HG03039 (cell line): ENCODE data around the gene RASGRP4.
"Not testable (repeated sequence)": the region's sequence is repeated elsewhere in the genome, so short reads cannot be mapped to it uniquely, and the experiment has no call there.

ENCODE experiments used
- ATAC-seq: cut with Tn5 transposase; IDR thresholded peaks from one replicate; pipeline ENCODE4 v1.9.1; 2021; ENCODE audit warnings: mild to moderate bottlenecking, moderate library complexity; ENCODE audit not compliant: unreplicated experiment

Gene RASGRP4

GRCh38 chr19:38375098-38375493 is 50.9 kb downstream of the RASGRP4 start:
- ATAC-seq = no peak

GRCh38 chr19:38374332-38375097 is 51.5 kb downstream of the RASGRP4 start, which contains the start of gene PSMD8:
Gene PSMD8 (plus strand): TSS chr19:38374571. CDS start chr19:38374602, 31 bp downstream.
- ATAC-seq = peak; percentile 89

- no peak for ATAC-seq
Observed at GRCh38 chr19:38373907-38374331, 52.1 kb downstream of the RASGRP4 start.

- ATAC-seq = no peak
Observed at GRCh38 chr19:38371081-38371480, 54.9 kb downstream of the RASGRP4 start.

- ATAC-seq = no peak
Observed at GRCh38 chr19:38370299-38370698, 55.7 kb downstream of the RASGRP4 start.

GRCh38 chr19:38369584-38369983 is 56.4 kb downstream of the RASGRP4 start:
- ATAC-seq = no peak

GRCh38 chr19:38367041-38367440 is 59.0 kb downstream of the RASGRP4 start:
- ATAC-seq = no peak

GRCh38 chr19:38362946-38363688 is 62.9 kb downstream of the RASGRP4 start:
- not testable (repeated sequence) for ATAC-seq

- no peak for ATAC-seq
Observed at GRCh38 chr19:38362076-38362945, 63.7 kb downstream of the RASGRP4 start.

- no peak for ATAC-seq
Observed at GRCh38 chr19:38361633-38362075, 64.4 kb downstream of the RASGRP4 start.

GRCh38 chr19:38360839-38361631 is 65.0 kb downstream of the RASGRP4 start:
- ATAC-seq = no peak

- ATAC-seq = no peak
Observed at GRCh38 chr19:38360351-38360750, 65.7 kb downstream of the RASGRP4 start.

GRCh38 chr19:38359242-38360021 is 66.6 kb downstream of the RASGRP4 start:
- ATAC-seq = no peak
